ENCODE measurements around the gene CALHM3. TPM values are rescaled to one million over a fixed set of nuclear protein-coding genes. Genes with fewer than 3 reads are reported as not detected.

CALHM3 gene
- total and polyA plus RNA-seq, 2 donors (not counting 3 experiments of a cell fraction or from before 2014, with no cell fraction given): not detected

DNA sequence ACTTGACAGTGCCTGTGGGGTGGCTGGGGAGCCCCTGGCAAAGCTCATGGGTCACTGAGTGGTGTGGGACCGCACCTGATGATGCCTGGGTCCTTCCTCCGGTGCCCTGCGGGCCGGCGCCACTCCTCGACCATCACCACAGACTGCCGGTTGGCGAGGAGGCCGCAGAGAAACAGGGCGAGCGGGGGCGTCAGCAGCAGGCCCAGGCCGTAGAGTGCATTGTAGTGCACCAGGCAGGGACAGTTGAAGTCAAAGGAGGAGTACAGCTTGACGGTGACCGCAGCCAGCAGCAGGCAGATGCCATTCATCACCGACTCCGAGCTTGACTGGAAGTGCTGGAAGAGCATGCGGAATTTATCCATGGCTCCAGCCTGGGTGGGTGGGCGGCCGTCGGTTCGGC is 369 bp downstream of the CALHM3 start:
- FAIRE-seq (no peak), DNase-seq (ENCODE audit: low read depth, low spot score) (no peak)
- Histone ChIP-seq H3K4me2 (ENCODE audit: insufficient read depth, low read length) (no peak overlapping the region), H3K36me3 (ENCODE audit: control insufficient read depth in 2 of 2, extremely low read depth in 1 of 2, insufficient read depth in 2 of 2, low read length in 2 of 2) (no peaks in the 10 kb centered on the region), H3K27me3 (ENCODE audit: control insufficient read depth in 2 of 2, insufficient read depth in 2 of 2, low read length in 2 of 2) (no peaks in the 10 kb centered on the region), H4K20me1 (replicated peaks; ENCODE audit: control insufficient read depth, extremely low read depth, insufficient read depth, low read length) (no peaks in the 10 kb centered on the region), H3K4me1 (ENCODE audit: control insufficient read depth, extremely low read depth, insufficient read depth, low read length) (no peaks in the 10 kb centered on the region), H3K4me3 (replicated peaks in 1 of 3; ENCODE audit: insufficient read depth in 1 of 3, low read depth in 1 of 3, low read length in 3 of 3) (no peak overlapping the region), H2AFZ (ENCODE audit: low read depth, low read length) (no peak overlapping the region), H3K9me3 (replicated peaks; ENCODE audit: control insufficient read depth, insufficient read depth, low read length) (no peaks in the 10 kb centered on the region), H3K9me1 (replicated peaks; ENCODE audit: control insufficient read depth, extremely low read depth, insufficient read depth, low read length) (no peaks in the 10 kb centered on the region), H3K9ac (replicated peaks; ENCODE audit: extremely low read depth, insufficient read depth, low read length) (no peak overlapping the region), H3K27ac (ENCODE audit: insufficient read depth, low read depth, low read length) (no peak overlapping the region), H3K79me2 (ENCODE audit: control insufficient read depth, insufficient read depth, low read length) (no peaks in the 10 kb centered on the region)
- CTCF ChIA-PET: no interaction called here
- TF ChIP-seq EZH2 (IDR thresholded peaks at IDR 0.05; ENCODE audit: borderline replicate concordance, low read depth, low read length, severe bottlenecking) (no peak), FOS (IDR thresholded peaks at IDR 0.05; ENCODE audit: borderline replicate concordance, insufficient read depth, low read length) (no peak), MYC (IDR thresholded peaks at IDR 0.05; ENCODE audit: low read depth, low read length) (no peak), CTCF (IDR thresholded peaks at IDR 0.05; ENCODE audit: extremely low read depth in 1 of 2, insufficient read depth in 1 of 2, low read depth in 1 of 2, low read length in 2 of 2) (no peak), POLR2A (IDR thresholded peaks at IDR 0.05; ENCODE audit: low read depth, low read length) (no peak), JUN (IDR thresholded peaks at IDR 0.05; ENCODE audit: borderline replicate concordance, insufficient read depth, insufficient read length, low read depth) (no peak), POLR2AphosphoS5 (IDR thresholded peaks at IDR 0.05; ENCODE audit: insufficient read depth, low read depth, low read length) (no peak), MAX (IDR thresholded peaks at IDR 0.05; ENCODE audit: insufficient read depth, insufficient read length) (no peak), GATA2 (IDR thresholded peaks at IDR 0.05; ENCODE audit: insufficient read depth, insufficient read length, low read depth, low read length) (no peak)
- BruUV-seq (replicated peaks): no TSS peak
- intact Hi-C loops (cut with micrococcal nuclease): no loop called here
- dilution Hi-C loops (cut with MboI; ENCODE audit: extremely low pct_ligation_motif_present, low sequenced_read_pairs): no loop called here
- POLR2A ChIA-PET: no interaction called here
